CD14-positive monocyte (primary cell): ENCODE results near the gene LDB1. TPM values are rescaled to one million over a fixed set of nuclear protein-coding genes. Genes with fewer than 3 reads are reported as not detected.

Source experiments
- DNase-seq, 3 donors: peaks; one replicate each; pipeline ENCODE4 v3.0.0-alpha.2; 2011 to 2022
- H2AFZ ChIP-seq: 2 replicates; pipeline ENCODE4 v1.6.0; 2012; ENCODE audit warnings: mild to moderate bottlenecking, low read depth, low read length, inconsistent platforms; ENCODE audit not compliant: insufficient read depth, poor library complexity, severe bottlenecking
- H3K27ac ChIP-seq, 2 donors: 1 replicate in 1 of 2; 2 replicates in 1 of 2; pipeline ENCODE4 v1.5.1; 2012 to 2013; ENCODE audit warnings: low read length in 2 of 2, control low read depth in 1 of 2, inconsistent platforms in 1 of 2, low read depth in 1 of 2, mild to moderate bottlenecking in 1 of 2
- H3K27me3 ChIP-seq, 2 donors: one replicate each; pipeline versions ENCODE4 v1.6.0 to v1.6.1; 2011 to 2013; ENCODE audit warnings: low read length in 2 of 2; ENCODE audit not compliant: control insufficient read depth in 2 of 2, insufficient read depth in 2 of 2
- H3K36me3 ChIP-seq, 2 donors: replicated peaks in 1 of 2; 1 replicate in 1 of 2; 2 replicates in 1 of 2; pipeline versions ENCODE4 v1.5.1 to v1.6.1; 2012 to 2013; ENCODE audit warnings: low read length in 2 of 2, control low read depth in 1 of 2, inconsistent platforms in 1 of 2, mild to moderate bottlenecking in 1 of 2; ENCODE audit not compliant: insufficient read depth in 2 of 2, control insufficient read depth in 1 of 2
- H3K4me1 ChIP-seq, 2 donors: 1 replicate in 1 of 2; 2 replicates in 1 of 2; pipeline versions ENCODE4 v1.5.1 to v1.6.1; 2012 to 2013; ENCODE audit warnings: low read length in 2 of 2, control low read depth in 1 of 2, inconsistent platforms in 1 of 2, mild to moderate bottlenecking in 1 of 2, moderate library complexity in 1 of 2; ENCODE audit not compliant: insufficient read depth in 2 of 2, control insufficient read depth in 1 of 2
- H3K4me2 ChIP-seq: replicated peaks from 2 replicates; pipeline ENCODE3; 2012; ENCODE audit warnings: low read length, moderate library complexity, mild to moderate bottlenecking; ENCODE audit not compliant: poor library complexity, severe bottlenecking; ENCODE audit errors: extremely low read depth
- H3K4me3 ChIP-seq, 3 experiments: fragments of 200-600 bp in 1 of 3; sonication (generic) in 1 of 3; replicated peaks in 1 of 3; 1 replicate in 2 of 3; 2 replicates in 1 of 3; pipeline ENCODE4 v1.5.1; 2011 to 2013; ENCODE audit warnings: low read length in 3 of 3, mild to moderate bottlenecking in 3 of 3, control low read depth in 2 of 3, low read depth in 2 of 3, inconsistent platforms in 1 of 3, moderate library complexity in 1 of 3
- H3K79me2 ChIP-seq: 2 replicates; pipeline ENCODE4 v1.6.0; 2012; ENCODE audit warnings: mild to moderate bottlenecking, control low read depth, inconsistent platforms, low read length, moderate library complexity; ENCODE audit not compliant: insufficient read depth
- H3K9ac ChIP-seq: 2 replicates; pipeline ENCODE4 v1.6.0; 2017; ENCODE audit warnings: low read length, mild to moderate bottlenecking; ENCODE audit not compliant: insufficient read depth, poor library complexity, severe bottlenecking
- H3K9me3 ChIP-seq, 2 donors: replicated peaks in 1 of 2; 1 replicate in 1 of 2; 2 replicates in 1 of 2; pipeline versions ENCODE4 v1.5.1 to v1.6.1; 2012 to 2013; ENCODE audit warnings: low read length in 2 of 2, control low read depth in 1 of 2; ENCODE audit not compliant: control insufficient read depth in 1 of 2, insufficient read depth in 1 of 2
- H4K20me1 ChIP-seq: 2 replicates; pipeline ENCODE4 v1.6.0; 2012; ENCODE audit warnings: mild to moderate bottlenecking, low read length, control low read depth, moderate library complexity; ENCODE audit not compliant: insufficient read depth
- H3K27ac Mint-ChIP-seq, 7 donors: one replicate each; pipeline ENCODE4 v1.8.0; 2020; ENCODE audit warnings: mild to moderate bottlenecking in 7 of 7, mixed read lengths in 7 of 7, moderate library complexity in 6 of 7, inconsistent platforms in 2 of 7
- H3K27me3 Mint-ChIP-seq, 3 donors: one replicate each; pipeline ENCODE4 v1.8.0; 2021 to 2022; ENCODE audit warnings: low read depth in 3 of 3, mild to moderate bottlenecking in 3 of 3, mixed read lengths in 3 of 3, moderate library complexity in 3 of 3, inconsistent platforms in 1 of 3
- H3K36me3 Mint-ChIP-seq, 2 donors: one replicate each; pipeline ENCODE4 v1.8.0; 2020; ENCODE audit warnings: mixed read lengths in 2 of 2, inconsistent platforms in 1 of 2, mild to moderate bottlenecking in 1 of 2
- H3K4me1 Mint-ChIP-seq: one replicate; pipeline ENCODE4 v1.8.0; 2020; ENCODE audit warnings: mild to moderate bottlenecking, mixed read lengths
- H3K4me3 Mint-ChIP-seq, 2 donors: one replicate each; pipeline ENCODE4 v1.8.0; 2020; ENCODE audit warnings: mild to moderate bottlenecking in 2 of 2, mixed read lengths in 2 of 2, moderate library complexity in 1 of 2
- H3K9me3 Mint-ChIP-seq, 7 donors: one replicate each; pipeline ENCODE4 v1.8.0; 2020 to 2022; ENCODE audit warnings: mixed read lengths in 7 of 7, mild to moderate bottlenecking in 6 of 7, moderate library complexity in 6 of 7, inconsistent platforms in 2 of 7
- whole genome bisulfite sequencing: methylation state at CpG from one replicate; pipeline ENCODE4 v1.1.5; 2013; ENCODE audit warnings: missing lambda C conversion rate; ENCODE audit not compliant: insufficient coverage; 5-methylcytosine and 5-hydroxymethylcytosine counted together
- intact Hi-C, 2 donors: fragments of 100-400 bp; cut with micrococcal nuclease; formaldehyde crosslinking; loops; one replicate each; pipeline versions ENCODE4 v1.15.0 to v1.15.1; 2023
- polyA plus RNA-seq, 3 donors: library from polyadenylated mRNA; depleted of rRNA in 1 of 3; unstranded in 2 of 3; stranded (reverse) in 1 of 3; fragments of 300-500 nt in 2 of 3; fragments of >200 nt in 1 of 3; fragmentation: Illumina TruSeq in 2 of 3; gene quantifications; 1 replicate in 2 of 3; 2 replicates in 1 of 3; pipeline ENCODE4 v1.2.3, GENCODE V29; 2012 to 2021
- TF ChIP-seq, protein P1 (sequence below): fragments of 200-600 bp; IDR thresholded peaks from one replicate; pipeline ENCODE4 v1.8.0; 2022; ENCODE audit warnings: antibody characterized with exemption, mild to moderate bottlenecking

Gene LDB1
- polyA plus RNA-seq, 3 donors, result 8.7 to 103 (median 21.9) TPM

GRCh38 chr10:102096449-102096848 is 23.7 kb downstream of the LDB1 start:
- Histone ChIP-seq H3K79me2 (no peaks in the 10 kb centered on the region), H3K4me3 (no peak overlapping the region), H3K27ac (no peak overlapping the region), H3K27me3 (no peaks in the 10 kb centered on the region), H3K4me1 (no peaks in the 10 kb centered on the region), H3K4me2 (no peak overlapping the region), H2AFZ (no peak overlapping the region), H3K9ac (no peak overlapping the region), H4K20me1 (no peaks in the 10 kb centered on the region), H3K36me3 (peaks cover 0 to 2% of the 10 kb centered on the region in 2 donors), H3K9me3 (no peaks in the 10 kb centered on the region)
- H3K9me3 Mint-ChIP-seq, result no peaks in the 10 kb centered on the region
- DNase-seq, result no peak
- no peak overlapping the region for H3K4me3 Mint-ChIP-seq
- no peaks in the 10 kb centered on the region for H3K4me1 Mint-ChIP-seq
- H3K27ac Mint-ChIP-seq, result no peak overlapping the region
- 93% methylated on average over 4 of the region's 7 CpGs for WGBS
- TF ChIP-seq, protein P1, sequence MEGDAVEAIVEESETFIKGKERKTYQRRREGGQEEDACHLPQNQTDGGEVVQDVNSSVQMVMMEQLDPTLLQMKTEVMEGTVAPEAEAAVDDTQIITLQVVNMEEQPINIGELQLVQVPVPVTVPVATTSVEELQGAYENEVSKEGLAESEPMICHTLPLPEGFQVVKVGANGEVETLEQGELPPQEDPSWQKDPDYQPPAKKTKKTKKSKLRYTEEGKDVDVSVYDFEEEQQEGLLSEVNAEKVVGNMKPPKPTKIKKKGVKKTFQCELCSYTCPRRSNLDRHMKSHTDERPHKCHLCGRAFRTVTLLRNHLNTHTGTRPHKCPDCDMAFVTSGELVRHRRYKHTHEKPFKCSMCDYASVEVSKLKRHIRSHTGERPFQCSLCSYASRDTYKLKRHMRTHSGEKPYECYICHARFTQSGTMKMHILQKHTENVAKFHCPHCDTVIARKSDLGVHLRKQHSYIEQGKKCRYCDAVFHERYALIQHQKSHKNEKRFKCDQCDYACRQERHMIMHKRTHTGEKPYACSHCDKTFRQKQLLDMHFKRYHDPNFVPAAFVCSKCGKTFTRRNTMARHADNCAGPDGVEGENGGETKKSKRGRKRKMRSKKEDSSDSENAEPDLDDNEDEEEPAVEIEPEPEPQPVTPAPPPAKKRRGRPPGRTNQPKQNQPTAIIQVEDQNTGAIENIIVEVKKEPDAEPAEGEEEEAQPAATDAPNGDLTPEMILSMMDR, result no peak
- intact Hi-C loops, result no loop called here
- H3K27me3 Mint-ChIP-seq, result peaks cover 0 to 3% (median 0%) of the 10 kb centered on the region in 3 donors
- peaks cover 6 to 23% of the 10 kb centered on the region in 2 donors for H3K36me3 Mint-ChIP-seq

GRCh38 chr10:102090772-102091171 is 29.4 kb downstream of the LDB1 start:
- Histone ChIP-seq H3K36me3 (no peaks in the 10 kb centered on the region), H3K4me1 (peaks cover 0 to 5% of the 10 kb centered on the region in 2 donors), H3K9ac (no peak overlapping the region), H3K27ac (no peak overlapping the region), H3K4me2 (no peak overlapping the region), H3K9me3 (no peaks in the 10 kb centered on the region), H4K20me1 (no peaks in the 10 kb centered on the region), H3K4me3 (no peak overlapping the region), H3K79me2 (no peaks in the 10 kb centered on the region), H3K27me3 (no peaks in the 10 kb centered on the region), H2AFZ (no peak overlapping the region)
- peaks cover 2% of the 10 kb centered on the region for H3K4me1 Mint-ChIP-seq
- TF ChIP-seq, protein P1, result no peak
- H3K9me3 Mint-ChIP-seq, result no peaks in the 10 kb centered on the region
- no peak for DNase-seq
- H3K27me3 Mint-ChIP-seq, result peaks cover 0 to 2% (median 0%) of the 10 kb centered on the region in 3 donors
- no peak overlapping the region for H3K4me3 Mint-ChIP-seq
- no CpG with 5 or more reads among the region's 2 CpGs for WGBS
- peaks cover 2 to 11% of the 10 kb centered on the region in 2 donors for H3K36me3 Mint-ChIP-seq
- intact Hi-C loops, result no loop called here
- peak overlapping the region in 1 of 7 donors; percentile 5 for H3K27ac Mint-ChIP-seq
